GM23338 (cell line): Measurements from ENCODE around the gene XYLT1.

ENCODE experiments used
- EZH2 ChIP-seq: fragments of 200-600 bp; sonication (generic); IDR thresholded peaks from one replicate; pipeline ENCODE4 v1.8.0; 2017; ENCODE audit warnings: antibody characterized with exemption, mild to moderate bottlenecking, low read depth; ENCODE audit not compliant: unreplicated experiment
- EZH2phosphoT487 ChIP-seq: fragments of 200-600 bp; sonication (generic); IDR thresholded peaks from one replicate; pipeline ENCODE4 v1.8.1; 2018; ENCODE audit warnings: antibody characterized with exemption; ENCODE audit not compliant: unreplicated experiment
- JUNB ChIP-seq: IDR thresholded peaks from one replicate; pipeline ENCODE4 v1.6.1; 2016; ENCODE audit warnings: antibody characterized with exemption; ENCODE audit not compliant: unreplicated experiment
- POLR2AphosphoS5 ChIP-seq: IDR thresholded peaks from 2 replicates; pipeline ENCODE4 v1.6.1; 2016; ENCODE audit warnings: antibody characterized with exemption, low read depth
- STAT1 ChIP-seq: IDR thresholded peaks from one replicate; pipeline ENCODE4 v1.6.1; 2016; ENCODE audit warnings: antibody characterized with exemption; ENCODE audit not compliant: unreplicated experiment
- ZNF331 ChIP-seq: fragments of 250-450 bp; sonication (Bioruptor Pico); IDR thresholded peaks from 2 replicates; pipeline ENCODE4 v1.5.0; 2020; ENCODE audit warnings: low read depth, mild to moderate bottlenecking, moderate library complexity
- TF ChIP-seq, protein P1 (sequence below), 2 experiments: fragments of 200-600 bp in 1 of 2; sonication (generic) in 1 of 2; conservative IDR thresholded peaks; 2 replicates each; pipeline versions ENCODE4 v1.5.1 to v1.6.1; 2016 to 2017; ENCODE audit warnings: antibody characterized with exemption in 2 of 2, low read depth in 2 of 2, mild to moderate bottlenecking in 2 of 2, moderate library complexity in 1 of 2

DNA sequence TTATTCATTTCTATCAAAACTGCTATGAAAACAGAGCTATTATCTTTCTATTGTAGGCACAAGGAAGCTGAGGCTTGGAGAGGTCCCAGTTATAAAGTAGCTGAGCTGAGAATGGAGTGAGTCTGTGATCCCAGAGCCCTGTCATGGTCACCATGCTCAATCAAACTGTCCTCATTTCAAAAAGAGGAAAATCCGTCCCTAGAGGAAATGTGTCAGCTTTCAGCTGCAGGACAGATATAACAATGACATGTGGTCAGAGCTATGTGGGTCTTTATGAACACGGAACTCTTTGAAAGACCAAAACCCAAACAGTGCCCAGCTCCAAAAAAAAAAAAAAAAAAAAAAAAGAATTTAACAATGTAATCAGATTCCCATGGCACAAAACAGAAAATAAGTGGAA lies 266.1 kb downstream of the XYLT1 start:
- TF ChIP-seq, protein P1, sequence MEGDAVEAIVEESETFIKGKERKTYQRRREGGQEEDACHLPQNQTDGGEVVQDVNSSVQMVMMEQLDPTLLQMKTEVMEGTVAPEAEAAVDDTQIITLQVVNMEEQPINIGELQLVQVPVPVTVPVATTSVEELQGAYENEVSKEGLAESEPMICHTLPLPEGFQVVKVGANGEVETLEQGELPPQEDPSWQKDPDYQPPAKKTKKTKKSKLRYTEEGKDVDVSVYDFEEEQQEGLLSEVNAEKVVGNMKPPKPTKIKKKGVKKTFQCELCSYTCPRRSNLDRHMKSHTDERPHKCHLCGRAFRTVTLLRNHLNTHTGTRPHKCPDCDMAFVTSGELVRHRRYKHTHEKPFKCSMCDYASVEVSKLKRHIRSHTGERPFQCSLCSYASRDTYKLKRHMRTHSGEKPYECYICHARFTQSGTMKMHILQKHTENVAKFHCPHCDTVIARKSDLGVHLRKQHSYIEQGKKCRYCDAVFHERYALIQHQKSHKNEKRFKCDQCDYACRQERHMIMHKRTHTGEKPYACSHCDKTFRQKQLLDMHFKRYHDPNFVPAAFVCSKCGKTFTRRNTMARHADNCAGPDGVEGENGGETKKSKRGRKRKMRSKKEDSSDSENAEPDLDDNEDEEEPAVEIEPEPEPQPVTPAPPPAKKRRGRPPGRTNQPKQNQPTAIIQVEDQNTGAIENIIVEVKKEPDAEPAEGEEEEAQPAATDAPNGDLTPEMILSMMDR (conservative IDR thresholded peaks at IDR 0.05; ENCODE audit: low read depth in 2 of 2): no peak
- TF ChIP-seq EZH2: no peak
- no peak for TF ChIP-seq JUNB
- TF ChIP-seq POLR2AphosphoS5: no peak
- TF ChIP-seq ZNF331: no peak
- TF ChIP-seq STAT1: no peak
- TF ChIP-seq EZH2phosphoT487: no peak
